ENCODE data around the gene GPR176. TPM values are rescaled to one million over a fixed set of nuclear protein-coding genes. Genes with fewer than 3 reads are reported as not detected.

GPR176 gene
- total RNA-seq, 4 donors from 2014 or later = 1.7 to 8.4 (median 5.4) TPM

GRCh38 chr15:39798382-39798781 is 121.7 kb downstream of the GPR176 start:
- Histone ChIP-seq H3K27ac (replicated peaks in 1 of 4) (no peak overlapping the region), H3K36me3 (peaks cover 0 to 8% (median 0%) of the 10 kb centered on the region in 4 donors), H3K27me3 (no peaks in the 10 kb centered on the region), H3K9me3 (no peaks in the 10 kb centered on the region), H3K4me3 (no peak overlapping the region), H3K4me1 (peaks cover 0 to 2% (median 0%) of the 10 kb centered on the region in 4 donors)
- 87% methylated on average over 4 of the region's 6 CpGs for WGBS
- intact Hi-C loops (cut with DNase I) = no loop called here
- no peak for TF ChIP-seq CTCF (IDR thresholded peaks at IDR 0.05)
- TF ChIP-seq POLR2AphosphoS5 (IDR thresholded peaks at IDR 0.05) = no peak
- TF ChIP-seq POLR2A (IDR thresholded peaks at IDR 0.05; ENCODE audit: low read depth) = no peak
- TF ChIP-seq EP300 (IDR thresholded peaks at IDR 0.05) = no peak
- DNase-seq (ENCODE audit: extremely low spot score) = no peak

GRCh38 chr15:39797407-39797806 is 122.7 kb downstream of the GPR176 start:
- H3K27ac ChIP-seq (replicated peaks in 1 of 4) = no peak overlapping the region
- H3K36me3 ChIP-seq = peaks cover 0 to 8% (median 0%) of the 10 kb centered on the region in 4 donors
- H3K27me3 ChIP-seq = no peaks in the 10 kb centered on the region
- no peak overlapping the region for H3K4me3 ChIP-seq
- TF ChIP-seq CTCF (IDR thresholded peaks at IDR 0.05) = no peak
- no peak for TF ChIP-seq EP300 (IDR thresholded peaks at IDR 0.05)
- no peak for TF ChIP-seq POLR2A (IDR thresholded peaks at IDR 0.05; ENCODE audit: low read depth)
- no peak for TF ChIP-seq POLR2AphosphoS5 (IDR thresholded peaks at IDR 0.05)
- no peak for DNase-seq (ENCODE audit: extremely low spot score)
- 94% methylated on average over 6 of the region's 6 CpGs for WGBS
- peaks cover 0 to 12% (median 7%) of the 10 kb centered on the region in 4 donors for H3K4me1 ChIP-seq
- intact Hi-C loops (cut with DNase I) = no loop called here
- H3K9me3 ChIP-seq = no peaks in the 10 kb centered on the region

GRCh38 chr15:39796601-39797000 is 123.5 kb downstream of the GPR176 start:
- Histone ChIP-seq H3K9me3 (no peaks in the 10 kb centered on the region), H3K4me1 (peaks cover 0 to 17% (median 10%) of the 10 kb centered on the region in 4 donors), H3K27ac (replicated peaks in 1 of 4) (no peak overlapping the region), H3K4me3 (no peak overlapping the region), H3K27me3 (no peaks in the 10 kb centered on the region), H3K36me3 (peaks cover 0 to 7% (median 0%) of the 10 kb centered on the region in 4 donors)
- 92% methylated on average over 5 of the region's 5 CpGs for WGBS
- no peak for TF ChIP-seq POLR2A (IDR thresholded peaks at IDR 0.05; ENCODE audit: low read depth)
- no peak for TF ChIP-seq POLR2AphosphoS5 (IDR thresholded peaks at IDR 0.05)
- TF ChIP-seq CTCF (IDR thresholded peaks at IDR 0.05) = no peak
- no peak for TF ChIP-seq EP300 (IDR thresholded peaks at IDR 0.05)
- intact Hi-C loops (cut with DNase I) = no loop called here
- DNase-seq (ENCODE audit: extremely low spot score) = no peak

GRCh38 chr15:39795486-39795885 is 124.6 kb downstream of the GPR176 start:
- TF ChIP-seq POLR2AphosphoS5 (IDR thresholded peaks at IDR 0.05) = no peak
- TF ChIP-seq POLR2A (IDR thresholded peaks at IDR 0.05; ENCODE audit: low read depth) = no peak
- TF ChIP-seq CTCF (IDR thresholded peaks at IDR 0.05) = no peak
- TF ChIP-seq EP300 (IDR thresholded peaks at IDR 0.05) = no peak
- Histone ChIP-seq H3K27ac (replicated peaks in 1 of 4) (no peak overlapping the region), H3K4me1 (peaks cover 0 to 17% (median 10%) of the 10 kb centered on the region in 4 donors), H3K36me3 (no peaks in the 10 kb centered on the region), H3K27me3 (no peaks in the 10 kb centered on the region), H3K4me3 (no peak overlapping the region), H3K9me3 (no peaks in the 10 kb centered on the region)
- 82% methylated on average over 3 of the region's 3 CpGs for WGBS
- intact Hi-C loops (cut with DNase I) = no loop called here
- DNase-seq (ENCODE audit: extremely low spot score) = no peak

- no peak overlapping the region for H3K4me3 ChIP-seq
- 97% methylated on average over 3 of the region's 3 CpGs for WGBS
Observed at GRCh38 chr15:39794954-39795353, 125.1 kb downstream of the GPR176 start.

More at GRCh38 chr15:39794954-39795353, 125.1 kb downstream of the GPR176 start:
- DNase-seq (ENCODE audit: extremely low spot score) = no peak
- TF ChIP-seq EP300 (IDR thresholded peaks at IDR 0.05) (no peak), POLR2A (IDR thresholded peaks at IDR 0.05; ENCODE audit: low read depth) (no peak), POLR2AphosphoS5 (IDR thresholded peaks at IDR 0.05) (no peak), CTCF (IDR thresholded peaks at IDR 0.05) (no peak)
- intact Hi-C loops (cut with DNase I) = no loop called here
- Histone ChIP-seq H3K9me3 (no peaks in the 10 kb centered on the region), H3K4me1 (peaks cover 0 to 20% (median 14%) of the 10 kb centered on the region in 4 donors), H3K27ac (replicated peaks in 1 of 4) (no peak overlapping the region), H3K36me3 (no peaks in the 10 kb centered on the region), H3K27me3 (no peaks in the 10 kb centered on the region)
